ENCODE measurements around the gene MBD3L3.

DNA sequence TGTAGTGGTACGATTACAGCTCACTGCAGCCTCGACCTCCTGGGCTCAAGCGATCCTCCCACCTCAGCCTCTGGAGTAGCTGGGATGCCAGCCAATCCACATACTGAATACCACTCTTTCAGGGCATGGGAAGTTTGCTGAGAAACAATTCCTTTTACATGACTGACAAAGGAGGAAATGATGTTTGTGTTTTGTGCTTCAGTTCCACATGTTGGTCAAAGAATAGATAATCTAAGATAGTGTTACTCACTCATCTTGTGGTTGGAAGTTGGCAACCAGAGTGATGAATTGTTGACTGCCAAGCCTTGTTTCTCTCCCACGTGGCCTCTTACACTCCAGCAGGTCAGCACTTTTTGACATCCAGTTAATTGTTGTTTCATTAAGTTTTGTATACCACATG, 44.8 kb downstream of the MBD3L3 start:
- no peak for TF ChIP-seq MAX (IDR thresholded peaks at IDR 0.05)
- no peak for TF ChIP-seq REST (IDR thresholded peaks at IDR 0.05)
- TF ChIP-seq POLR2AphosphoS2 (conservative IDR thresholded peaks at IDR 0.05; ENCODE audit: low read length) = no peak
- TF ChIP-seq SREBF2 (IDR thresholded peaks at IDR 0.05) = no peak
- no peak for TF ChIP-seq RFX5 (IDR thresholded peaks at IDR 0.05)
- TF ChIP-seq CTCF (IDR thresholded peaks at IDR 0.05) = no peak

Data from A549 (cell line).